HG02678 (cell line): ENCODE results near the gene MRPS18A.
A peak's percentile ranks its signal among the peaks of the same experiment; 100 is the strongest.
"Not testable (repeated sequence)": the region's sequence is repeated elsewhere in the genome, so short reads cannot be mapped to it uniquely, and the experiment has no call there.

Source experiments
- ATAC-seq: cut with Tn5 transposase; IDR thresholded peaks from one replicate; pipeline ENCODE4 v1.9.1; 2021; ENCODE audit warnings: mild to moderate bottlenecking, moderate library complexity; ENCODE audit not compliant: unreplicated experiment

The MRPS18A gene

GRCh38 chr6:43671801-43672690 lies 15.5 kb downstream of the MRPS18A start:
- ATAC-seq: no peak

GRCh38 chr6:43671011-43671800 lies 16.4 kb downstream of the MRPS18A start:
- ATAC-seq: no peak

GRCh38 chr6:43670623-43670986 lies 17.0 kb downstream of the MRPS18A start:
- no peak for ATAC-seq

- ATAC-seq: no peak
These were observed 17.5 kb downstream of the MRPS18A start for GRCh38 chr6:43669922-43670622.

GRCh38 chr6:43669050-43669921 lies 18.3 kb downstream of the MRPS18A start:
- no peak for ATAC-seq

- ATAC-seq: peak; percentile 60
These were observed 19.2 kb downstream of the MRPS18A start for GRCh38 chr6:43668151-43669028.

- no peak for ATAC-seq
These were observed 20.1 kb downstream of the MRPS18A start for GRCh38 chr6:43667245-43668150.

GRCh38 chr6:43666196-43666920 lies 21.2 kb downstream of the MRPS18A start:
- ATAC-seq: no peak

- ATAC-seq: no peak
These were observed 22.2 kb downstream of the MRPS18A start for GRCh38 chr6:43665376-43665775.

- not testable (repeated sequence) for ATAC-seq
These were observed 24.6 kb downstream of the MRPS18A start for GRCh38 chr6:43662948-43663347.

- ATAC-seq: no peak
These were observed 29.4 kb downstream of the MRPS18A start for GRCh38 chr6:43658161-43658560.

GRCh38 chr6:43657221-43657802 lies 30.3 kb downstream of the MRPS18A start:
- no peak for ATAC-seq

GRCh38 chr6:43652822-43653221 lies 34.8 kb downstream of the MRPS18A start:
- not testable (repeated sequence) for ATAC-seq

GRCh38 chr6:43648248-43648647 lies 39.3 kb downstream of the MRPS18A start:
- no peak for ATAC-seq

- ATAC-seq: no peak
These were observed 40.0 kb downstream of the MRPS18A start for GRCh38 chr6:43647613-43648012.

GRCh38 chr6:43645613-43645964 lies 42.0 kb downstream of the MRPS18A start:
- ATAC-seq: no peak

GRCh38 chr6:43644940-43645612 lies 42.5 kb downstream of the MRPS18A start, which contains the start of gene RSPH9:
RSPH9 (plus strand) TSS chr6:43645036; CDS start chr6:43645099, 63 bp downstream.
- ATAC-seq: peak; percentile 62
